Endothelial cell (in vitro differentiated cells): ENCODE measurements around the gene GNG13. TPM values are rescaled to one million over a fixed set of nuclear protein-coding genes. Genes with fewer than 3 reads are reported as not detected.

Source experiments
- DNase-seq: peaks from one replicate; pipeline ENCODE4 v3.0.0; 2021; ENCODE audit warnings: low spot score
- H3K27ac Mint-ChIP-seq: one replicate; pipeline ENCODE4 v1.8.0; 2021; ENCODE audit warnings: mixed read lengths, inconsistent platforms; ENCODE audit not compliant: unreplicated experiment
- H3K27me3 Mint-ChIP-seq: one replicate; pipeline ENCODE4 v1.8.0; 2021; ENCODE audit warnings: mild to moderate bottlenecking, moderate library complexity, mixed read lengths, inconsistent platforms; ENCODE audit not compliant: unreplicated experiment
- H3K36me3 Mint-ChIP-seq: one replicate; pipeline ENCODE4 v1.8.0; 2021; ENCODE audit warnings: mild to moderate bottlenecking, low read depth, mixed read lengths, inconsistent platforms; ENCODE audit not compliant: unreplicated experiment
- H3K4me1 Mint-ChIP-seq: one replicate; pipeline ENCODE4 v1.8.0; 2021; ENCODE audit warnings: mild to moderate bottlenecking, mixed read lengths, inconsistent platforms; ENCODE audit not compliant: unreplicated experiment
- H3K4me3 Mint-ChIP-seq: one replicate; pipeline ENCODE4 v1.8.0; 2021; ENCODE audit warnings: mild to moderate bottlenecking, mixed read lengths, inconsistent platforms; ENCODE audit not compliant: unreplicated experiment
- H3K9me3 Mint-ChIP-seq: one replicate; pipeline ENCODE4 v1.8.0; 2021; ENCODE audit warnings: mixed read lengths, inconsistent platforms; ENCODE audit not compliant: unreplicated experiment
- total RNA-seq: library from RNA; stranded (reverse); fragmentation: NEBNext Ultra II Directional; extraction: Animal tissue kit (Norgen Biotek cat#: 25700); gene quantifications from one replicate; pipeline ENCODE4 v1.2.1, GENCODE V29; 2021; ENCODE audit not compliant: unreplicated experiment
- TF ChIP-seq, protein P1 (sequence below): fragments of 200-600 bp; sonication (generic); IDR thresholded peaks from one replicate; pipeline ENCODE4 v1.5.0; 2021; ENCODE audit warnings: antibody characterized with exemption; ENCODE audit not compliant: unreplicated experiment

The GNG13 gene
- total RNA-seq, 1 donor from 2014 or later, result not detected

DNA sequence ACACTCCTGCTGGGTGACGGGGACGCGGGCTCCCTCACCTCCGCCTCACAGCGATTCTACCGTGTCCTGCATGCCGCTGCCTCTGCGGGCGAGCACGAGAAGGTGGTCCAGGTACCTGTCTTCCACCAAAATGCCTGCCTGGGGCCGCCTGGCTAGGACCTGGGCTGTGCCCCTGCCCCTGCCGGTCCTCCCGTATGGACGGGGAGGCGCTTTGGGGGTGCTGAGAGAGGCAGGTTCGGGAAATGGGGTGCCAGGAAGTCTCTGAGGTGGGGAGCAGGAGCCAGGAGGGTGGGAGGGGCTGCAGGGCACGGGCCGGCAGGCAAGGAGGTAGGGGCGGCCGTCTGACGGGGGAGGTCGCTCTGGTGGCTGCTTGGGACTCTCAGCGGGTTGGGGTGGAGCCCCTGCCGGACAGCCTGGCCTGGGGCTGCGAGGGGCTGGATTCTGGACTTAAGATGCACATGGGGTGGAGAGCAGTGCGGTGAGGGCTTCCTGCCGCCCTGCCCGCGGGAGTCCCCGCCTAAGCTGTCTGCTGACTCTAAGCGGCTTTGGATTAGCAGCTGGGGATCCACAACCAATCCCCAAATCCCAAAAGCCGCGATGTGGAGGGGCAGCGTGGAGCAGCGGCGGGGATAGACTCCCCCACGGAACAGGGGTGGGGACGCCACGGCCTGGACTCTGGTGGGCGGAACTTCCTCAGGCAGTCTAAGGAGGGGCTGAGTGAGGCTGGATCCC lies 6.3 kb downstream of the GNG13 start:
- Mint-ChIP-seq H3K36me3 (peaks cover 7% of the 10 kb centered on the region), H3K9me3 (no peaks in the 10 kb centered on the region), H3K27me3 (peaks cover 6% of the 10 kb centered on the region), H3K27ac (no peak overlapping the region), H3K4me3 (no peak overlapping the region), H3K4me1 (no peaks in the 10 kb centered on the region)
- TF ChIP-seq, protein P1, sequence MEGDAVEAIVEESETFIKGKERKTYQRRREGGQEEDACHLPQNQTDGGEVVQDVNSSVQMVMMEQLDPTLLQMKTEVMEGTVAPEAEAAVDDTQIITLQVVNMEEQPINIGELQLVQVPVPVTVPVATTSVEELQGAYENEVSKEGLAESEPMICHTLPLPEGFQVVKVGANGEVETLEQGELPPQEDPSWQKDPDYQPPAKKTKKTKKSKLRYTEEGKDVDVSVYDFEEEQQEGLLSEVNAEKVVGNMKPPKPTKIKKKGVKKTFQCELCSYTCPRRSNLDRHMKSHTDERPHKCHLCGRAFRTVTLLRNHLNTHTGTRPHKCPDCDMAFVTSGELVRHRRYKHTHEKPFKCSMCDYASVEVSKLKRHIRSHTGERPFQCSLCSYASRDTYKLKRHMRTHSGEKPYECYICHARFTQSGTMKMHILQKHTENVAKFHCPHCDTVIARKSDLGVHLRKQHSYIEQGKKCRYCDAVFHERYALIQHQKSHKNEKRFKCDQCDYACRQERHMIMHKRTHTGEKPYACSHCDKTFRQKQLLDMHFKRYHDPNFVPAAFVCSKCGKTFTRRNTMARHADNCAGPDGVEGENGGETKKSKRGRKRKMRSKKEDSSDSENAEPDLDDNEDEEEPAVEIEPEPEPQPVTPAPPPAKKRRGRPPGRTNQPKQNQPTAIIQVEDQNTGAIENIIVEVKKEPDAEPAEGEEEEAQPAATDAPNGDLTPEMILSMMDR, result no peak
- no peak for DNase-seq

DNA sequence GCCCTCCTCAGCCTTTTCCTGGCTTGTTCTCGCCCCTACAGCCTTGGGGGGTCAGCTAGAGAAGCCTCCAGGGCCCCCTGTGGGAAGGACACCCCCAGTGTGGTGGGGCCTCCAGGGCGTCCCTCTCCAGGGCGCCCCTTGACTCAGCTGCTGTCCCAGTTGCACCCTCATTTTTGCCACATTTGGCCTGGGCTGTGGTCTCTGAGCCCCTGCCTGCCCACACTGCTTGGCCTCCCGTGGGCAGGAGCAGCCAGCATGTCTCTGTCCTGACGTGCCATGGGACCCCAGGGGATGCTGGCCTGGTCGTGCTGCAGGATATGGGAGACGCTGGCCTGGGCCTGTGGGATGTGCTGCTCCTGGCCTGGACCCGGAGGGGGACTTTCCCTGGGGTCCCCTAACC lies 7.1 kb downstream of the GNG13 start:
- Mint-ChIP-seq H3K27ac (no peak overlapping the region), H3K27me3 (peaks cover 6% of the 10 kb centered on the region), H3K4me1 (no peaks in the 10 kb centered on the region), H3K36me3 (peaks cover 7% of the 10 kb centered on the region), H3K9me3 (no peaks in the 10 kb centered on the region), H3K4me3 (no peak overlapping the region)
- no peak for DNase-seq
- TF ChIP-seq, protein P1, result no peak

DNA sequence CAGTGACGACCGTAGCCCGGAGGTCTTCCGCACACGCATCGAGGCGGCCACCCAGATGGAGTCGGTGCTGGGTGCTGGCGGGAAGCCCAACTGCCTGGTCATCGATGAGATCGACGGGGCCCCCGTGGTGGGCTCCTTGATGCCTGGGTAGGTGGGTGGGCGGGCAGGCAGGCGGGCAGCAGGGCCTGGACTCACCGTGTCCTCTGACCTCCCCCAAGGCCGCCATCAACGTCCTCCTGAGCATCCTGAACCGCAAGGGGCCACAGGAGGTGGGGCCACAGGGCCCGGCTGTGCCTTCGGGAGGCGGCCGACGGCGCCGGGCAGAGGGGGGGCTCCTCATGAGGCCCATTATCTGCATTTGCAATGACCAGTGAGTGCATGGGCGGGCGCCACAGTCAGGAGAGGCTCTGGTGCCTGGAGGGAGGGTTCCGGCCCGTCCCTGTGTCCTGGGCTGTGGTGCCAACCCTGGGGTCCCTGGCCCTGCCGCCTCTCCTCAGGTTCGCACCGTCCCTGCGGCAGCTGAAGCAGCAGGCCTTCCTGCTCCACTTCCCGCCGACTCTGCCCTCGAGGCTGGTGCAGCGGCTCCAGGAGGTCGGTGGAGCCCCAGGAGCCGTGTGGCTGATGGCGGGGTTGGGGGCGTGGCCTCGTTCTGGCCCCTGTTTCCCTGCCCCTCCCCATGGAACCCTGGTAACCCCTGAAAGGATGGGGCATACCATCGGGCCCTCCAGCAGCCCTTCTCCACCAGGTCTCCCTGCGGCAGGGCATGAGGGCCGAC lies 8.1 kb downstream of the GNG13 start:
- peaks cover 3% of the 10 kb centered on the region for H3K27me3 Mint-ChIP-seq
- DNase-seq, result no peak
- no peaks in the 10 kb centered on the region for H3K9me3 Mint-ChIP-seq
- H3K4me3 Mint-ChIP-seq, result no peak overlapping the region
- H3K36me3 Mint-ChIP-seq, result peaks cover 7% of the 10 kb centered on the region
- no peak overlapping the region for H3K27ac Mint-ChIP-seq
- no peaks in the 10 kb centered on the region for H3K4me1 Mint-ChIP-seq
- TF ChIP-seq, protein P1, result no peak

DNA sequence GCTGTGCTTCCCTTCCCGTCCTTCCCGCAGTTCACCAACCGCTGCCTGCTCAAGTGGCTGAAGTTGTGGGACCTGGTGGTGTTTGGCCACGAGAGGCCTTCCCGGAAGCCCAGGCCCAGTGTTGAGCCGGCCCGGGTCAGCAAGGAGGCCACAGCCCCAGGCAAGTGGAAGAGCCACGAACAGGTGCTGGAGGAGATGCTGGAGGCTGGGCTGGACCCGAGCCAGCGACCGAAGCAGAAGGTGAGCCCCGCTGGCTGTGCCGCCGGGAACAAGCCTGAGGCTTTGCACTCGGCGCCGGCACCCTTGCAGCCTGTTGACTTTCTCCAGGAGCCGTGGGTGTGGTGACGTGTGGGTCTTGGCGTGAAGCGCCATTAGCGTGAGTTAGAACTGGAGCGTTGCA lies 9.4 kb downstream of the GNG13 start:
- H3K4me3 Mint-ChIP-seq, result peak overlapping the region; percentile 44
- no peaks in the 10 kb centered on the region for H3K9me3 Mint-ChIP-seq
- no peak for DNase-seq
- peaks cover 2% of the 10 kb centered on the region for H3K27me3 Mint-ChIP-seq
- H3K4me1 Mint-ChIP-seq, result no peaks in the 10 kb centered on the region
- H3K27ac Mint-ChIP-seq, result no peak overlapping the region
- TF ChIP-seq, protein P1, result no peak
- peaks cover 7% of the 10 kb centered on the region for H3K36me3 Mint-ChIP-seq

DNA sequence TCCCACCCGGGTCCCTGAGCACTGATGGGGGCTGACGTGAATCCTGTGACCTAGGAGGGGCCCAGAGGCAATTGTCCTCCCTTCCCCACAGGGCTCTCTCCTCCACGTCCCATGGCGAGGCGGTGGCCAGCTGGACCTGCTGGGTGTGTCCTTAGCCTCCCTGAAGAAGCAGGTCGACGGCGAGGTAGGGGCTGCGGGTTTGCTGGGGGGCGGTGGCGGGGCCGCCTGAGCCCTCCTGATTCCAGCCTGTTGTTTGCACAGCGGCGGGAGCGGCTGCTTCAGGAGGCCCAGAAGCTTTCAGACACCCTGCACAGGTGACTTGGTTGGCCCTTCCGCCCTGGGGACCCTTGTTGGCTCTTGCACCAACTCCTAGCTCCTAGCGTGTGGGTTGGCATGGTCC lies 10.4 kb downstream of the GNG13 start:
- Mint-ChIP-seq H3K9me3 (no peaks in the 10 kb centered on the region), H3K27ac (no peak overlapping the region), H3K27me3 (no peaks in the 10 kb centered on the region), H3K4me3 (peak overlapping the region; percentile 56), H3K36me3 (peaks cover 7% of the 10 kb centered on the region), H3K4me1 (no peaks in the 10 kb centered on the region)
- DNase-seq, result no peak
- TF ChIP-seq, protein P1, result no peak
